DMS153 treated with DMSO at 0.1 percent for 48 hours (cell line): ENCODE measurements around the gene ZNF629.

Experiments
- DNase-seq: peaks from one replicate; lab custom pipeline; 2025; ENCODE audit not compliant: unreplicated experiment; lab: John Stamatoyannopoulos, UW

The ZNF629 gene

GRCh38 chr16:30786115-30786935 lies 680 bp downstream of the ZNF629 start:
- no peak for DNase-seq

GRCh38 chr16:30785126-30786106 lies 1.6 kb downstream of the ZNF629 start:
- no peak for DNase-seq

DNA sequence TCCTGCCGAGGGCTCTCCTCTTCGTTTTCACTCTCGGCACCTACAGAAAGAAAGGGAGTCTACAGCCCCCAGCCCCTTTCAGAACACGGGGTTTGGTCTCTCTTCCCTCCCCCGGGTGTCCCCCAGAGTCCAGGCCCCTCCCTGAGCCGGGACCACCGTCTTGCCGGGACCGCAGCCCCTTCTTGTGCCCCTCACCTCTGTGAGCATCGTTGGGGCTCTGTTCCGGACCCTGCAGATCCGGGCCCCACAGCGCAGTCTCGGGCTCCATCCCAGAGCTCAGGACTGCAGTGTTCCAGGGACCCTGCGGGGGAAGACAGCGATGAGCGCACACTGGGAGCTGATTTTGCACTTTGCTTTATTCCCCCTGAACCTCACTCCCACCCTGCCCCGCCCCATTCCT lies 2.8 kb downstream of the ZNF629 start:
- no peak for DNase-seq

DNA sequence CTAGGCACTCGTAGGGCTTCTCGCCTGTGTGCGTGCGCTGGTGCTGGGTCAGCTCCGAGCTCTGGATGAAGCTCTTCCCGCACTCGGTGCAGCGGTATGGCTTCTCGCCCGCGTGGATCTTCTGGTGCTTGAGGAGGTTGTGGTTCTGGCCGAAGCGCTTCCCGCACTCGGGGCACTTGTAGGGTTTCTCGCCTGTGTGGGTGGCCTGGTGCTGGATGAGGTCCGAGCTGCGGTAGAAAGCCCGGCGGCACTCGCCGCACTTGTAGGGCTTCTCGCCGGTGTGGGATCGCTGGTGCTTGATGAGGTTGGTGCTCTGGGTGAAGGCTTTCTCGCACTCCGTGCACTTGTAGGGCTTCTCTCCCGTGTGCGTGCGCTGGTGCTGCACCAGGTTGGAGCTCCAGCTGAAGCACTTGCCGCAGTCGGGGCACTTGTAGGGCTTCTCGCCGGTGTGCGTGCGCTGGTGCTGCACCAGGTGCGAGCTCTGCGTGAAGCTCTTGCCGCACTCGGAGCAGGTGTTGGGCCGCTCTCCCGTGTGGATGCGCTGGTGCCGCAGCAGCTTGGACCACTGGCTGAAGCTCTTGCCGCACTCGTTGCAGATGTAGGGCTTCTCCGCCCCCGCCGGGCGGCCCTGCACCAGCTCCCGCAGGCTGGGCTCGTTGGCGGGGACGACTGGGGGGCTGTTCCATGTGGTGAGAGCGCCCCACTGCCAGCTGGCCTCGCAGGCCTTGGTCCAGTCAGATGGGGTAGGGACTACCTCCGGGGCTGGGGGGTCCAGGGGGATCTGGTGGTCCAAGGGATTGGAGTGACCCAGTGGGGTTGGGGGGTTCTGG lies 3.5 kb downstream of the ZNF629 start:
- DNase-seq, result no peak

DNA sequence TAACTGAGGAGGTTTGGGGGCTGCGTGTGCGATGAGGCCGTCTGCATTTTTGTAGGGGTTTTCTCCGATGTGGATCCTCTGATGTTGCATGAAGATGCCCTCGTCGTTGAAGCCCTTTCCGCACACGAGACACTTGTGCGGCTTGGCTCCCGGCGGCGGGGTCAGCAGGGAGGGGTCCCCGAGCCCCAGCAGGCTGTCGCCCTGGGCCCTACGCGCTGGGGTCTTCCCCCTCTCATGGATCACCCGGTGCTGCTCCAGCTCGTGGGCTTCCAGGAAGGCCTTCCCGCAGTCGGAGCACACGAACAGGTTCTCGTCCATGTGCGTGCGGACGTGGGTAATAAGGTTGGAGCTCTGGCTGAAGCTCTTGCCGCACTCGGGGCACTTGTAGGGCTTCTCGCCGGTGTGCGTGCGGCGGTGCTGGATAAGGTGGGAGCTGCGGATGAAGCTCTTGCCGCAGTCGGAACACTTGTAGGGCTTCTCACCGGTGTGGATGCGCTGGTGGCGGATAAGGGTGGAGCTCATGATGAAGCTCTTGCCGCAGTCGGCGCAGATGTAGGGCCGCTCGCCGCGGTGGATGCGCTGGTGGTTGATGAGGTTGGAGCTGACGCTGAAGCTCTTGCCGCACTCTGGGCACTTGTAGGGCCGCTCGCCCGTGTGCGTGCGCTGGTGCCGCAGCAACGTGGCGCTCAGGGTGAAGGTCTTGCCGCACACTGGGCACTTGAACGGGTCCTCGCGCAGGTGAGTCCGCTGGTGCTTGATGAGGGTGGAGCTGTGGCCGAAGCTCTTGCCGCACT lies 4.3 kb downstream of the ZNF629 start:
- no peak for DNase-seq

DNA sequence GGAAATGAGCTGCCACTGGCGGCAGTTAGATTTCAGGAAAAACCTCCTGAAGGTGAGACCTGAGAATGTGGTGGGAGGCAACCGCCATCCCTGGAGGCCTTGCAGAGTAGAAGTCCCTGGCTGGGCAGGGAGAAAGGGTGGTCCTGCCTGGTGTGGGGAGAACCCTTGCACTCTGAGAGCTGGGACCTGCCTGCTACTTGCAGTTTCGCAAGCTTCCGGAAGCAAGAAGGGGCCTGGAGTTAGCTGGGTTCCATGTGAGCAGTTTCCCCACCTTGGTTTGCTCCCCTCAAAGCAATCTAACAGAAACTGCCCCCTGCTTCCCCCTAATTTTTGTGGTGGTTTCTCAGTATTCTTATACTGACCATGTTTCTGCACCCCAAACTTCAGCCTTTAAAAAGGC lies 6.5 kb downstream of the ZNF629 start:
- DNase-seq, result no peak

DNA sequence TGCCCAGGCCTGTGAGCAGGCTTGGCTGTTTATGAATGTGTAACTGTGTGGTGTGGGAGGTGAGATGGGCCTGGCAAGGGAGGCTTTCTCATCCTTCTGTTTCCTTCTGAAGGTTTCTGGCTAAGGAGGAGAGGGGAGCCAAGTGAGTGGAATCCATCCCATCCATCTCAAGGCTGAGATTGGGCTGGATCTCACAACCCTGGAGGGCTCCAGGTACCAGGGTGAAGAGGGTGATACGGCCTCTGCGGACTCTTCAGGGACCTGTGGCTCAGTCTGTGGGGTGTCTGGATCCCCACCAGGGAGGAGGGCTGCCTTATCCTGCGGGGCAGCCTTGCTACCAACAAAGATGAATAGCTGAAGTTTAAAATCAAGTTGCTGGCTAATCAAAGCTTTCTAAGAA lies 7.0 kb downstream of the ZNF629 start:
- no peak for DNase-seq

DNA sequence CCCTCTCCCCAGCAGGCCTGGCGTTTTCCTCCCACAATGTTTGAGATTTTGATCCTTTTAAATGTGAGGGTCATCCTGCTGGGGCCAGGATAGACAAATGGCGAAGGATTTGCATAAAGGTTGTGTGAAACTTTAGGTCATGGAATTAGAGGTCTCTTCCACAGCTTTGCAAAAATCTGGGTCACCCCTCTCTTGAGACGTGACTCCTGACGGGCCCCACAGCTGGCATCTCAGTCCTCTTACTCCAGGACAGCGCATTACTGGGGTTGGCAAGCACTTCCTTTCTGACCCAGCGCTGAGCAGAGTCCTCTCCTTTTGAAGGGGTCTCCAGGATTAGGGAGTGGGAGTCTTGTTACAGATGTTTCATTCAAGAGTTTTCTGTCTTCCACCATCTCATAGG lies 7.4 kb downstream of the ZNF629 start:
- no peak for DNase-seq

GRCh38 chr16:30778549-30779244 lies 8.3 kb downstream of the ZNF629 start:
- no peak for DNase-seq

GRCh38 chr16:30777591-30778297 lies 9.3 kb downstream of the ZNF629 start:
- no peak for DNase-seq

DNA sequence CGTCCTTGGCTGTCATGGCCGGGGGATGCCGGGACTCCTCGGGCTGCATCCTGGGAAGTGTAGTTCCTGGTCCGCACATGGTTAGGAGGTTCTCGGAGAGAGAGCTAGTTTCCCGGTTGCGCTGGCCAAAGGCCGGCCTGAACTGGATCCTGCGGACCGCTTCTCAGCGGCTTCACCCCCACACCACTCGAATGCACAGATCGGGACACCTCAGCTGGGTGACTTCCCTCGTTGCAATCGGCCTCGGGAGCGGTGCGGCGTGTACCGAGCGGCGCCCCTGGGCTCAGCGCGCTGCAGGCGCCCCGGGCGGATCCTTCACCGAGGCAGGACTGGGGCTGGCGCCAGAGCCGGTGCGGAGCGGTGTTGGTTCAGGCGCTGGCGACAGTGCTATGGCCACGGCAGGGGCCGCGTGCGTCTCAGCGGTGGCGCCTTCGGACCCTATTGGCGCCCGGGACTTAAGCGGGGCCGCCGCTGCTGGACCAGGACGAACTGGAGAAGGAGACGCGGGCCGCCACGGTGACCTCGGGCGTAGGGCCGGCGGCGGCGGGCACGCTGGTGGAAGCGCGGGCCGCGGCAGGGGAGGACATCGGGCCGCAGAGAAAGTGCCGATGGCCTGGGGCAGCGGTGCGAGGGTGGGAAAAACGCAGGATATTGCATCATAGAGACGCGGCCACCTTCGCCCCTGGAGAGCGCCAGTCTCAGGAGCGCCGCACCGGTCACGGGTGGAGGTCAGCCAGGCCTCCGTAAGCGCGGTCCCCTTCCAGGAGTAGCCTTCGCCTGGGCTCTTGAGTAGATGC lies 11.4 kb downstream of the ZNF629 start:
- DNase-seq, result peak; percentile 71

- no peak for DNase-seq
These were observed 11.9 kb downstream of the ZNF629 start for GRCh38 chr16:30775131-30775391.

DNA sequence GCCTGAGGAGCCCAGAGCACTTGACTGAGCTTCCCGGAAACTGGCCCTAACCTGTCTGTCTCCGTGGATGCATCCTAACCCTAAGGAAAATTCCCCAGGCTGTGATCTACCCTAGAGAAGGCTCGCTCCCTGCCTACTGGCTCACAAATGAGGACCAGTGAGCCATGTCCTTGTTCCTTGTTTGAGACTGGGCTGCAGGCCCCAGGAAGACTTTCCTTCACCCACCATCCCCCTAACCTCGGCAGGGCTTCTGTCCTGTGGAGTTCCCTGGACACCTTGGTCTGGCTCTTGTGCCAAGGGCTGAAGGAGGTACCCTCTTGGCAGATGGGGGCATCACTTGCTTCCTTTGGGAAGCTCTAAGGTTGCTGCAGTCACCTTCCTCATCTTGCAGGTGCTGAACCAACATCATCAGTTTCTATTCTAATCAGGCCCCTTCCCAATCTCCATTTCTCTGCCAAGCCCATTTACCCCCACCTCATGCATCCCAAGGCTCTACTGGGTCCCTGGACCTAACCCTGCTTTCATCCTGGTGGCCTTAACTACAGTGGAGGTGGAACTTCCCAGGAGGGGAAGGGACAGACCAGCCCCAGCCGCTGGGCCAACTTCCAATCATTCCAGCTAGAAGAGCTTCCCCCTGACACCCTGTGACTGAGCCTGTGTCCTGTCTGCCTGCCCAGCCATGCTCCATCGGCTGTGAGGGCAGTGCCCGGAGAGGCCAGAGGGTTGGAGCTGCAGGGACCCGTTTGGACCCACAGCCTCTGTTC lies 12.5 kb downstream of the ZNF629 start:
- no peak for DNase-seq

GRCh38 chr16:30773826-30774225 lies 13.2 kb downstream of the ZNF629 start:
- DNase-seq, result no peak

GRCh38 chr16:30771726-30772125 lies 15.3 kb downstream of the ZNF629 start:
- no peak for DNase-seq

DNA sequence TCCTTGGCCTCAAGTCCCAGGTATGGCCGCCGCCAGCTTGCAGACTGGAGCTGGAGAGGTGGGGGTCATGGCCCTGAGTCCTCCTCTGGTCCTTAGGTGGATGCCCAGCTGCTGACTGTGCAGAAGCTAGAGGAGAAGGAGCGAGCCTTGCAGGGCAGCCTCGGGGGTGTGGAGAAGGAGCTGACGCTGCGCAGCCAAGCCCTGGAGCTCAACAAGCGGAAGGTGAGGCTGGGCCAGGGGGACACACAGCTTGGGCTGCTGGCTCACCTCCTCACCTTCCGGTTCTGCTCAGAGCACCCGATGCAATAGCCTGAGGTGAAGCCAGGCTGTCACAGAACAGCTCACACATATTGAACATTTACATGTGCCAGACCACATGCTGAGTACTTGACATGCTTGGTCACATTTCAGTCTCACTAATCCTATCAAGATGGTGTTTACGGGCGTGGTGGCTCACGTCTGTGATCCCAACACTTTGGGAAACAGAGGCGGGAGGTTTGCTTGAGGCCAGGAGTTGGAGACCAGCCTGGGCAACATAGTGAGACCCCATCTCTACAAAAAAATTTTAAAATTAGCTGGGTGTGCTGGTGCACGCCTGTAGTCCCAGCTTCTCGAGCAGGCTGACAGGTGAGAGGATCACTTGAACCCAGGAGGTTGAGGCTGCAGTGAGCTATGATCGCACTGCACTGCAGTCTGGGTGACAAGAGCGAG lies 17.5 kb downstream of the ZNF629 start:
- no peak for DNase-seq

DNA sequence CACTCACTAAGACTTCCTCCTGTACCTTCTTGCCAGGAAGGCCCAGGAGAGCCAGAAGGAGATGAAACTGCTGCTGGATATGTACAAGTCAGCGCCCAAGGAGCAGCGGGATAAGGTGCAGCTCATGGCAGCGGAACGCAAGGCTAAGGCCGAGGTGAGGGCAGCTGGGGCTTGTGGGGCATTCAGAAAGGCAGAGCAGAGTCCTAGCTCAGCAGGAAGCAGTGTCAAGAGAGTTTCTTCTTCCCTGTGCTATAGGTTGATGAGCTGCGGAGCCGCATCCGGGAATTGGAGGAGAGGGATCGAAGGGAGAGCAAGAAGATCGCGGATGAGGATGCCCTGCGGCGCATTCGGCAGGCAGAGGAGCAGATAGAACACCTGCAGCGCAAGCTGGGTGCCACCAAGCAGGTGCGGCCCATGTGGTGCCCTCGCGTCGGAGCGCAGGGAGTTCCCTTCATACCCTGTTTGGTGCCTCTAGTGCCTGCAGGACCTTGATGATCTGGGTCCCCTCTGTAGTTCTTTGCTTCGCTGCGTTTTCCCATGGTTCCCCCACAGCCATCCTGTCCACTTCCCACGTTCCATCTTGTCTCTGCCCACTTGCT lies 18.3 kb downstream of the ZNF629 start:
- no peak for DNase-seq
